Aorta (tissue), 5 donors: ENCODE results near the gene NFE2L1. TPM values are rescaled to one million over a fixed set of nuclear protein-coding genes. Genes with fewer than 3 reads are reported as not detected.

Experiments used
- ATAC-seq: fragments of 200-7000 bp; cut with Tn5 transposase; one replicate; pipeline ENCODE4 v1.9.1; 2022; ENCODE audit warnings: moderate library complexity; ENCODE audit not compliant: low FRiP score
- DNase-seq, 2 donors: peaks; one replicate each; pipeline ENCODE4 v3.0.0-alpha.2; 2020
- H3K27ac ChIP-seq, 2 donors: one replicate each; pipeline ENCODE4 v1.5.1; 2013; ENCODE audit warnings: low read length in 2 of 2, mild to moderate bottlenecking in 2 of 2, moderate library complexity in 2 of 2, control low read depth in 1 of 2, inconsistent platforms in 1 of 2, low read depth in 1 of 2
- H3K27me3 ChIP-seq, 2 donors: one replicate each; pipeline ENCODE4 v1.6.1; 2013; ENCODE audit warnings: control low read depth in 1 of 2, low read length in 1 of 2, mild to moderate bottlenecking in 1 of 2, moderate library complexity in 1 of 2; ENCODE audit not compliant: insufficient read depth in 2 of 2, control insufficient read depth in 1 of 2
- H3K36me3 ChIP-seq, 2 donors: one replicate each; pipeline ENCODE4 v1.6.1; 2013; ENCODE audit warnings: control low read depth in 1 of 2, low read length in 1 of 2, mild to moderate bottlenecking in 1 of 2; ENCODE audit not compliant: insufficient read depth in 2 of 2, control insufficient read depth in 1 of 2
- H3K4me1 ChIP-seq, 2 donors: one replicate each; pipeline ENCODE4 v1.6.1; 2013; ENCODE audit warnings: low read length in 2 of 2, control low read depth in 1 of 2, mild to moderate bottlenecking in 1 of 2, moderate library complexity in 1 of 2; ENCODE audit not compliant: insufficient read depth in 2 of 2, control insufficient read depth in 1 of 2
- H3K4me3 ChIP-seq, 2 donors: one replicate each; pipeline ENCODE4 v1.5.1; 2013; ENCODE audit warnings: low read length in 2 of 2, control low read depth in 1 of 2, mild to moderate bottlenecking in 1 of 2
- H3K9me3 ChIP-seq: one replicate; pipeline ENCODE4 v1.6.1; 2013; ENCODE audit warnings: mild to moderate bottlenecking, low read length; ENCODE audit not compliant: control insufficient read depth
- WGBS, 2 donors: extraction: QIAGEN DNeasy Blood & Tissue Kit; methylation state at CpG; one replicate each; pipeline ENCODE4 v1.1.7; 2013; 5-methylcytosine and 5-hydroxymethylcytosine counted together
- intact Hi-C, 2 donors: fragments of 100-400 bp; cut with DNase I; formaldehyde crosslinking; loops; one replicate each; pipeline versions ENCODE4 v1.14.2 to v1.15.0; 2022
- polyA plus RNA-seq, 2 donors: library from polyadenylated mRNA; stranded (reverse); fragments of 200-250 nt; gene quantifications; one replicate each; pipeline ENCODE4 v1.2.3, GENCODE V29; 2013
- total RNA-seq, 2 donors: library from RNA; stranded (reverse); fragmentation: NEBNext Ultra II Directional; extraction: Animal tissue kit (Norgen Biotek cat#: 25700); gene quantifications; one replicate each; pipeline ENCODE4 v1.2.1, GENCODE V29; 2021
- donor health status: healthy with polysubstance abuse.
- donor health status: Bipolar disorder and iron deficiency.
- donor health status: DM: no; HTN: no; CAD: no.
- donor health status: DM: no; HTN: no; CAD: no.
- donor health status: DM: yes; HTN: yes; CAD: no.

The NFE2L1 gene
- total and polyA plus RNA-seq, 4 donors = 80.6 to 250 (median 122) TPM

DNA sequence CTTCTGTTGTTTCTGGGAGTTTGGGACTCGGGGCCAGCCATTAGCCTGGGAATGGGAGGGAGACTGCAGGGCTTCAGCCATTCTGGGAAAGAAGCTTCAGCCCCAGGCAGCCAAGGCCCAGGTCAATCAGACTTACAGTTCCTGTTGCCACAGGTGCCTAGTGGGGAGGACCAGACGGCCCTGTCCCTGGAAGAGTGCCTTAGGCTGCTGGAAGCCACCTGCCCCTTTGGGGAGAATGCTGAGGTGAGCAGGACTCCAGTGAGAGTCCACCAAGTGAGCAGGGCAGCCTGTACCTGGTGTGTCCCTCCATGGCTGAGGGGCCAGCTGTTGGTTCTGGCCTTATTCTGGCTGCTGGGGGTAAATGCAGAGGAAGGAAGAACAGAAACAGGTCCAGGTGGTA lies 8.7 kb downstream of the NFE2L1 start:
- intact Hi-C loops = no loop called here
- peaks cover 4 to 5% of the 10 kb centered on the region in 2 donors for H3K4me1 ChIP-seq
- no peaks in the 10 kb centered on the region for H3K27me3 ChIP-seq
- H3K27ac ChIP-seq = no peak overlapping the region
- no peaks in the 10 kb centered on the region for H3K9me3 ChIP-seq
- H3K36me3 ChIP-seq = peaks cover 0 to 16% of the 10 kb centered on the region in 2 donors
- no peak for ATAC-seq
- 51 to 70% methylated on average over 2 of the region's 2 CpGs for WGBS, 2 donors
- no peak overlapping the region for H3K4me3 ChIP-seq
- no peak for DNase-seq

DNA sequence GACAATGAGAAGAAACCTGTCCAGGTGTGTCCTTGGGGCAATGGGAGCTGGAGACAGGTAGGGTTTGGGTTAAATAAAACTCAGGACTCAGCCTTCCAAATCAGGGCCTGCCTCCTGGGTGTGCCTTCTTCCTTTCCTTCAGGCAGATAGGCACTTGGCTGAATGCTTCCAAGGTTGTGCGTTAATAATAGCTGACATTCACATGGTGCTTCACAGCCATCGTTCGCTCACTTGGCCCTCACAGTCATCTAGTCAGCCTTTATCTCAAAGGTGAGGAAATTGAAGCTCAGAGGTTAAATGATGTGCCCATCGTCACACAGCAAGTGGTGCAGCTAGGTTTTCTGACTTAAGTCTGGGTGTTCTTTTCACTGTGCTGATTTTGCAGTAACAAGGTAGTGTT lies 9.5 kb downstream of the NFE2L1 start:
- 64 to 79% methylated on average over 4 of the region's 4 CpGs for WGBS, 2 donors
- Histone ChIP-seq H3K9me3 (no peaks in the 10 kb centered on the region), H3K36me3 (peaks cover 0 to 17% of the 10 kb centered on the region in 2 donors), H3K27me3 (no peaks in the 10 kb centered on the region), H3K4me1 (peaks cover 3 to 4% of the 10 kb centered on the region in 2 donors), H3K4me3 (no peak overlapping the region), H3K27ac (no peak overlapping the region)
- ATAC-seq = no peak
- intact Hi-C loops = no loop called here
- no peak for DNase-seq

DNA sequence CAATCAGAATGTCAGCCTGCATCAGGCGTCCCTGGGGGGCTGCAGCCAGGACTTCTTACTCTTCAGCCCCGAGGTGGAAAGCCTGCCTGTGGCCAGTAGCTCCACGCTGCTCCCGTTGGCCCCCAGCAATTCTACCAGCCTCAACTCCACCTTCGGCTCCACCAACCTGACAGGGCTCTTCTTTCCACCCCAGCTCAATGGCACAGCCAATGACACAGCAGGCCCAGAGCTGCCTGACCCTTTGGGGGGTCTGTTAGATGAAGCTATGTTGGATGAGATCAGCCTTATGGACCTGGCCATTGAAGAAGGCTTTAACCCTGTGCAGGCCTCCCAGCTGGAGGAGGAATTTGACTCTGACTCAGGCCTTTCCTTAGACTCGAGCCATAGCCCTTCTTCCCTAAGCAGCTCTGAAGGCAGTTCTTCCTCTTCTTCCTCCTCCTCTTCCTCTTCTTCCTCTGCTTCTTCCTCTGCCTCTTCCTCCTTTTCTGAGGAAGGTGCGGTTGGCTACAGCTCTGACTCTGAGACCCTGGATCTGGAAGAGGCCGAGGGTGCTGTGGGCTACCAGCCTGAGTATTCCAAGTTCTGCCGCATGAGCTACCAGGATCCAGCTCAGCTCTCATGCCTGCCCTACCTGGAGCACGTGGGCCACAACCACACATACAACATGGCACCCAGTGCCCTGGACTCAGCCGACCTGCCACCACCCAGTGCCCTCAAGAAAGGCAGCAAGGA lies 10.4 kb downstream of the NFE2L1 start:
- no peak for DNase-seq
- intact Hi-C loops = no loop called here

DNA sequence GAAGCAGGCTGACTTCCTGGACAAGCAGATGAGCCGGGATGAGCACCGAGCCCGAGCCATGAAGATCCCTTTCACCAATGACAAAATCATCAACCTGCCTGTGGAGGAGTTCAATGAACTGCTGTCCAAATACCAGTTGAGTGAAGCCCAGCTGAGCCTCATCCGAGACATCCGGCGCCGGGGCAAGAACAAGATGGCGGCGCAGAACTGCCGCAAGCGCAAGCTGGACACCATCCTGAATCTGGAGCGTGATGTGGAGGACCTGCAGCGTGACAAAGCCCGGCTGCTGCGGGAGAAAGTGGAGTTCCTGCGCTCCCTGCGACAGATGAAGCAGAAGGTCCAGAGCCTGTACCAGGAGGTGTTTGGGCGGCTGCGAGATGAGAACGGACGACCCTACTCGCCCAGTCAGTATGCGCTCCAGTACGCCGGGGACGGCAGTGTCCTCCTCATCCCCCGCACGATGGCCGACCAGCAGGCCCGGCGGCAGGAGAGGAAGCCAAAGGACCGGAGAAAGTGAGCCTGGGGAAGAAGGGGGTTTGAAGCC lies 11.0 kb downstream of the NFE2L1 start:
- Histone ChIP-seq H3K27ac (no peak overlapping the region), H3K36me3 (peaks cover 0 to 17% of the 10 kb centered on the region in 2 donors), H3K4me1 (no peaks in the 10 kb centered on the region), H3K27me3 (no peaks in the 10 kb centered on the region), H3K9me3 (no peaks in the 10 kb centered on the region), H3K4me3 (no peak overlapping the region)
- DNase-seq = no peak
- no peak for ATAC-seq
- 92% methylated on average over 32 of the region's 32 CpGs for WGBS, 2 donors
- intact Hi-C loops = no loop called here

More for the DNA sequence above, 10.4 kb downstream of the NFE2L1 start:
- H3K27me3 ChIP-seq = no peaks in the 10 kb centered on the region
- H3K36me3 ChIP-seq = peaks cover 0 to 17% of the 10 kb centered on the region in 2 donors
- H3K4me3 ChIP-seq = no peak overlapping the region
- ATAC-seq = no peak
- WGBS, 2 donors = 75 to 82% methylated on average over 11 of the region's 11 CpGs
- H3K27ac ChIP-seq = no peak overlapping the region
- H3K4me1 ChIP-seq = peaks cover under 1 to 1% of the 10 kb centered on the region in 2 donors
- H3K9me3 ChIP-seq = no peaks in the 10 kb centered on the region

DNA sequence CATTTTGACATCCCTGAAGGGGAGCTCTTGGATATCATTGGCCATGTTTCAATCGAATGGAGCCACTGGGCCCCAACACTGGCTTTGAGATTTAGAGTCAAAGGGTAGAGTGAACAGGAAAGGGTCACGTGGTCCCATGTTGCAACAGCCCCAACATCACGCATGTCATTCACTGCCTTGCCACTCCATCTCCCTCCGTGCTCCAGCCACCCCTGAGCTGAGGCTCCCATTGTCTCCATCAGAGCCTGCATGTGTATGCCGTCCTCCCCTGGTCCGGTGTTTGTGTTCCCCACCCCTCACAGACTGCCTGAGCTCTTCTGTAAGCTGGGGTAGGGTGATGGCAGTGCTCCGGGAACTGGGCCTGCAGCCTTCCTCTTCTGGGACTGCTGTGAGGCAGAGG lies 12.1 kb downstream of the NFE2L1 start:
- no peaks in the 10 kb centered on the region for H3K27me3 ChIP-seq
- no peaks in the 10 kb centered on the region for H3K4me1 ChIP-seq
- 58 to 61% methylated on average over 7 of the region's 7 CpGs for WGBS, 2 donors
- peaks cover 0 to 17% of the 10 kb centered on the region in 2 donors for H3K36me3 ChIP-seq
- no peak overlapping the region for H3K27ac ChIP-seq
- no peaks in the 10 kb centered on the region for H3K9me3 ChIP-seq
- ATAC-seq (no peak), DNase-seq (no peak)
- intact Hi-C loops = no loop called here
- H3K4me3 ChIP-seq = no peak overlapping the region

DNA sequence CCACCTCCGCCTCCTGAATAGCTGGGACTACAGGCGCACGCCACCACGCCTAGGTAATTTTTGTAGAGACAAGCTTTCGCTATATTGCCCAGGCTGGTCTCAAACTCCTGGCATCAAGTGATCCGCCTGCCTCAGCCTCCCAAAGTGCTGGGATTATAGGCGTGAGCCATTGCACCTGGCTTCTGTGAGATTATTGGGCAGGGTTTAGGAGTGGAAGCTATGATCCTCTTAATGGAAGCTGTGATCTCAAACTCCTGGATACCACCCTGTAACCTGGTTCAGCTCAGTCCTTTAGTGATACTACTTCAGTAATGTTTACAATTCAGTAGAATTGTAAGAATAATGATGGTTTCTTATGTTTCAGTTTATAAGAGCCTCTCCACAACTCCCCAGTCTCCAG lies 14.1 kb downstream of the NFE2L1 start:
- ATAC-seq (no peak), DNase-seq (no peak)
- WGBS, 2 donors = 96% methylated on average over 7 of the region's 7 CpGs
- Histone ChIP-seq H3K36me3 (peaks cover 0 to 17% of the 10 kb centered on the region in 2 donors), H3K9me3 (no peaks in the 10 kb centered on the region), H3K27me3 (no peaks in the 10 kb centered on the region), H3K27ac (peak overlapping the region in 1 of 2 donors; percentile 7), H3K4me3 (no peak overlapping the region), H3K4me1 (no peaks in the 10 kb centered on the region)
- intact Hi-C loops = no loop called here

DNA sequence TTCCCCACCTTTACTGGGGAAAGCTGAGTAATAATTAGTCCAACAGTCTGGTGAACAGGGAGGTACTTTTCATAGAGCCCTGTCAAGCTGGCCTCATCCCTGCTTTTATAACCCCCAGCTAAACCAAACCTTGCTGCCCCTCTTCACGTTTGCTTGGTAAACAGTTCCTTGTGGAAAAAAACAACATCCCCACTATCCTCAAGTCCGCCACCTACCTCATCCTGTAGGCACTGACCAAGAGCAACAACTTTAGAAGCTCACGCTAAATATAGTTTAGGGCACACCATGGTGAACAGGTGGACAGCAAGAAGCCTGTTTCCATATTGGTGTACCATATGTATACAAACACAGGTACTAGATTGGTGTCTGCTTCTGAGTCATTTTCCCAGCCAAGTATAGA lies 16.5 kb downstream of the NFE2L1 start:
- no peaks in the 10 kb centered on the region for H3K27me3 ChIP-seq
- intact Hi-C loops = no loop called here
- no peak overlapping the region for H3K27ac ChIP-seq
- H3K4me3 ChIP-seq = no peak overlapping the region
- 73 to 78% methylated on average over 3 of the region's 3 CpGs for WGBS, 2 donors
- H3K4me1 ChIP-seq = no peaks in the 10 kb centered on the region
- H3K9me3 ChIP-seq = no peaks in the 10 kb centered on the region
- DNase-seq (no peak), ATAC-seq (no peak)
- H3K36me3 ChIP-seq = peaks cover 0 to 4% of the 10 kb centered on the region in 2 donors

DNA sequence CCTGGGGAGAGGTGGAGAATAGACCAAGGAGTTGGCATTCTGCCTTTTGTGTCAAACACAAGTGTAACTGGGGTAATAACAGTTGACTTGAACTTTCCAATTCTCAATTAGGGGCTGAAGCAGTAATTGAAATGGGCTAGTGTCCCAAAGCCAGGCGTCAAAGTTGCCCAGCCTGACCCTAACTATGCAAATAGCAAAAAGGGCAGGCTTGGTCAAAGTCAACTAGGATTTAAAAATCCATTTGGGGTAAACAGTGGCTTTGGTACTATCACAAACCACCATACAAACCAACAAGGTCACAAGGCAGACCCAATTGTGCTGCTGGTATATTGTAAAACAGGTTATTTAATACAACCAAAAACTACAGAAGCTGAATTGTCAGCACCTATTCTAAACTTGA lies 18.0 kb downstream of the NFE2L1 start:
- Histone ChIP-seq H3K36me3 (peaks cover 0 to 3% of the 10 kb centered on the region in 2 donors), H3K4me1 (no peaks in the 10 kb centered on the region), H3K27me3 (no peaks in the 10 kb centered on the region), H3K9me3 (no peaks in the 10 kb centered on the region), H3K27ac (peak overlapping the region in 1 of 2 donors; percentile 38), H3K4me3 (no peak overlapping the region)
- 86 to 95% methylated on average over 1 of the region's 1 CpG for WGBS, 2 donors
- intact Hi-C loops = no loop called here
- DNase-seq = no peak
- no peak for ATAC-seq

DNA sequence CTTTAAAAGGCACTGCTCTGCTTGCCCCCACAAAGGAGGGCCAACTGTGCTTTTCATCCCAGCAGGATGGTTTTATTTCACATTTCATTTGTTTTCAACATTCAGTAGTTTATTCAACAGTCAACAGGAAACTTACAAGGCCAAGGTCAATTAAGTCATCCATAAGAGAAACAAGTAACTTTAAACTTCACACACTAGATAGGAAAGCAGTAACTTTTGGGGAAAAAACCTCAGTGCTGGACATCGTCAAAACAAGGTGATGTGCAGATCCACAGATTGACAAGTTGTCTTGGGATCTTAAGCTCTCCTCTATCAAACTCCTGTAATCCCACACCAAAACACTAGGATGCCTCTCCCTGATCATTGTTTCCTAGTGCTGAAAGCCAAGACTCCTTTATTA lies 18.5 kb downstream of the NFE2L1 start:
- intact Hi-C loops = no loop called here
- peaks cover 0 to 3% of the 10 kb centered on the region in 2 donors for H3K36me3 ChIP-seq
- 83 to 84% methylated on average over 1 of the region's 1 CpG for WGBS, 2 donors

More for the DNA sequence above, 18.5 kb downstream of the NFE2L1 start:
- H3K27me3 ChIP-seq = no peaks in the 10 kb centered on the region
- no peak overlapping the region for H3K27ac ChIP-seq
- DNase-seq (no peak), ATAC-seq (no peak)
- no peak overlapping the region for H3K4me3 ChIP-seq
- H3K4me1 ChIP-seq = no peaks in the 10 kb centered on the region
- H3K9me3 ChIP-seq = no peaks in the 10 kb centered on the region
